Breast epithelium (tissue), 3 donors: Measurements from ENCODE around the gene PCARE.

Source experiments
- POLR2A ChIP-seq: fragments of 450-650 bp; IDR thresholded peaks from one replicate; pipeline ENCODE4 v1.6.1; 2016; ENCODE audit warnings: antibody characterized with exemption, mild to moderate bottlenecking, moderate library complexity
- TF ChIP-seq, protein P1 (sequence below), 3 donors: fragments of 450-650 bp; IDR thresholded peaks; one replicate each; pipeline ENCODE4 v1.5.1; 2016 to 2017; ENCODE audit warnings: antibody characterized with exemption in 3 of 3, mild to moderate bottlenecking in 3 of 3, moderate library complexity in 3 of 3

DNA sequence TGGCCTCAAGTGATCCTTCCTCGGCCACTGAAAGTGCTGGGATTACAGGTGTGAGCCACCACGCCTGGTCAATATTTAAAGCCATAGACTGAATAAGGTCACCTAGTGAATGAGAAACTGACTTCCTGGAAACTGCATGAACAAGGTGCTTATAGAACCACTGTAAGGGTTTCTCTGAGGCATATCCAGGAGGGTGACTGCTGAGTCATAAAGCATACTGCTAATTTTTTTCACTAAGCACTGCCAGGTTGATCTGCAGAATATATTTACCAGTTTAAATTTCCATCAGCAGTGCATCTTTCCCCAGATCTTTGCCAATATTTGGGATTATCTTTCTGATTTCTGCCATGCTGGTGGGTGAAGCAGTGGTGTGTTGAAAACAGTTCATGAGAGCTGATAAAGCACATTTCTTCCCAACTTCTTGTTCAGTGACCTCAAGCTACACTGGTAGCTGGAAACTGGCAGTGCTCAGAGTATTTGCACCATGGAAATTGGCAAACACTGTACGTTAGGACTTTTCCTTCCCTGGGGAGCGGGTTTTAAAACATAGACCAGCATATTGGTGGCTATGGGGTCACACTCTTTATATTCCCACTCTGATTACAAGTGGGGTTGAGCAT lies 36.7 kb upstream of the PCARE start:
- TF ChIP-seq, protein P1, sequence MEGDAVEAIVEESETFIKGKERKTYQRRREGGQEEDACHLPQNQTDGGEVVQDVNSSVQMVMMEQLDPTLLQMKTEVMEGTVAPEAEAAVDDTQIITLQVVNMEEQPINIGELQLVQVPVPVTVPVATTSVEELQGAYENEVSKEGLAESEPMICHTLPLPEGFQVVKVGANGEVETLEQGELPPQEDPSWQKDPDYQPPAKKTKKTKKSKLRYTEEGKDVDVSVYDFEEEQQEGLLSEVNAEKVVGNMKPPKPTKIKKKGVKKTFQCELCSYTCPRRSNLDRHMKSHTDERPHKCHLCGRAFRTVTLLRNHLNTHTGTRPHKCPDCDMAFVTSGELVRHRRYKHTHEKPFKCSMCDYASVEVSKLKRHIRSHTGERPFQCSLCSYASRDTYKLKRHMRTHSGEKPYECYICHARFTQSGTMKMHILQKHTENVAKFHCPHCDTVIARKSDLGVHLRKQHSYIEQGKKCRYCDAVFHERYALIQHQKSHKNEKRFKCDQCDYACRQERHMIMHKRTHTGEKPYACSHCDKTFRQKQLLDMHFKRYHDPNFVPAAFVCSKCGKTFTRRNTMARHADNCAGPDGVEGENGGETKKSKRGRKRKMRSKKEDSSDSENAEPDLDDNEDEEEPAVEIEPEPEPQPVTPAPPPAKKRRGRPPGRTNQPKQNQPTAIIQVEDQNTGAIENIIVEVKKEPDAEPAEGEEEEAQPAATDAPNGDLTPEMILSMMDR (IDR thresholded peaks at IDR 0.05) = no peak
- no peak for TF ChIP-seq POLR2A
